HL-60 (cell line): ENCODE results near the gene USH2A.

Experiments used
- GABPA ChIP-seq: IDR thresholded peaks from 2 replicates; pipeline ENCODE4 v1.6.1; 2012; ENCODE audit warnings: low read depth
- POLR2AphosphoS5 ChIP-seq: IDR thresholded peaks from 2 replicates; pipeline ENCODE4 v1.6.1; 2012; ENCODE audit warnings: low read depth
- SPI1 ChIP-seq: IDR thresholded peaks from 2 replicates; pipeline ENCODE4 v1.6.1; 2012; ENCODE audit warnings: low read depth, mild to moderate bottlenecking, borderline replicate concordance
- TF ChIP-seq, protein P1 (sequence below): IDR thresholded peaks from one replicate; pipeline ENCODE4 v1.5.1; 2011; ENCODE audit warnings: low read length, control low read depth, inconsistent platforms; ENCODE audit not compliant: insufficient read depth
- TF ChIP-seq, protein P2 (sequence below): IDR thresholded peaks from 2 replicates; pipeline ENCODE4 v1.6.1; 2012; ENCODE audit warnings: low read depth; ENCODE audit not compliant: insufficient replicate concordance

DNA sequence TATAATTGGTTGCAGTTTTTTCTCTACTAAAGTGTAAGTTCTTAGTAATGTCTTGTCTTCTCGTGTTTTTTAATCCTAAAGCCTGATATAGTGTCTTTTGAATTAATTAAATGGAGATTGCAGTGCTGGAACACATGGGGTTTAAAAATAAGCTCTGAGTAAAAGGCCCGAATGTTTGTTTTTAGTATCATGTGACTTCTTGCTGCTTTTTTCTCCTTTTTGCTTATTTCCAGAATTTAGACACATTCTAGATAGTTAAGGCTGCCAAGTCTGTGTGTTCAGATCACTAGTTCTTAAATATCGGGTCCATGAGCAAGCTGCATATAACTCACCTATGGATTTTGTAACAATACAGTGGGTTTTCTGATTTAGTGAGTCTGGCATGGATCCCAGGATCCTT, 828.6 kb downstream of the USH2A start:
- TF ChIP-seq, protein P1, sequence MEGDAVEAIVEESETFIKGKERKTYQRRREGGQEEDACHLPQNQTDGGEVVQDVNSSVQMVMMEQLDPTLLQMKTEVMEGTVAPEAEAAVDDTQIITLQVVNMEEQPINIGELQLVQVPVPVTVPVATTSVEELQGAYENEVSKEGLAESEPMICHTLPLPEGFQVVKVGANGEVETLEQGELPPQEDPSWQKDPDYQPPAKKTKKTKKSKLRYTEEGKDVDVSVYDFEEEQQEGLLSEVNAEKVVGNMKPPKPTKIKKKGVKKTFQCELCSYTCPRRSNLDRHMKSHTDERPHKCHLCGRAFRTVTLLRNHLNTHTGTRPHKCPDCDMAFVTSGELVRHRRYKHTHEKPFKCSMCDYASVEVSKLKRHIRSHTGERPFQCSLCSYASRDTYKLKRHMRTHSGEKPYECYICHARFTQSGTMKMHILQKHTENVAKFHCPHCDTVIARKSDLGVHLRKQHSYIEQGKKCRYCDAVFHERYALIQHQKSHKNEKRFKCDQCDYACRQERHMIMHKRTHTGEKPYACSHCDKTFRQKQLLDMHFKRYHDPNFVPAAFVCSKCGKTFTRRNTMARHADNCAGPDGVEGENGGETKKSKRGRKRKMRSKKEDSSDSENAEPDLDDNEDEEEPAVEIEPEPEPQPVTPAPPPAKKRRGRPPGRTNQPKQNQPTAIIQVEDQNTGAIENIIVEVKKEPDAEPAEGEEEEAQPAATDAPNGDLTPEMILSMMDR, result no peak
- TF ChIP-seq, protein P2, sequence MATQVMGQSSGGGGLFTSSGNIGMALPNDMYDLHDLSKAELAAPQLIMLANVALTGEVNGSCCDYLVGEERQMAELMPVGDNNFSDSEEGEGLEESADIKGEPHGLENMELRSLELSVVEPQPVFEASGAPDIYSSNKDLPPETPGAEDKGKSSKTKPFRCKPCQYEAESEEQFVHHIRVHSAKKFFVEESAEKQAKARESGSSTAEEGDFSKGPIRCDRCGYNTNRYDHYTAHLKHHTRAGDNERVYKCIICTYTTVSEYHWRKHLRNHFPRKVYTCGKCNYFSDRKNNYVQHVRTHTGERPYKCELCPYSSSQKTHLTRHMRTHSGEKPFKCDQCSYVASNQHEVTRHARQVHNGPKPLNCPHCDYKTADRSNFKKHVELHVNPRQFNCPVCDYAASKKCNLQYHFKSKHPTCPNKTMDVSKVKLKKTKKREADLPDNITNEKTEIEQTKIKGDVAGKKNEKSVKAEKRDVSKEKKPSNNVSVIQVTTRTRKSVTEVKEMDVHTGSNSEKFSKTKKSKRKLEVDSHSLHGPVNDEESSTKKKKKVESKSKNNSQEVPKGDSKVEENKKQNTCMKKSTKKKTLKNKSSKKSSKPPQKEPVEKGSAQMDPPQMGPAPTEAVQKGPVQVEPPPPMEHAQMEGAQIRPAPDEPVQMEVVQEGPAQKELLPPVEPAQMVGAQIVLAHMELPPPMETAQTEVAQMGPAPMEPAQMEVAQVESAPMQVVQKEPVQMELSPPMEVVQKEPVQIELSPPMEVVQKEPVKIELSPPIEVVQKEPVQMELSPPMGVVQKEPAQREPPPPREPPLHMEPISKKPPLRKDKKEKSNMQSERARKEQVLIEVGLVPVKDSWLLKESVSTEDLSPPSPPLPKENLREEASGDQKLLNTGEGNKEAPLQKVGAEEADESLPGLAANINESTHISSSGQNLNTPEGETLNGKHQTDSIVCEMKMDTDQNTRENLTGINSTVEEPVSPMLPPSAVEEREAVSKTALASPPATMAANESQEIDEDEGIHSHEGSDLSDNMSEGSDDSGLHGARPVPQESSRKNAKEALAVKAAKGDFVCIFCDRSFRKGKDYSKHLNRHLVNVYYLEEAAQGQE, result no peak
- TF ChIP-seq GABPA, result no peak
- TF ChIP-seq POLR2AphosphoS5, result no peak
- TF ChIP-seq SPI1, result no peak
